ENCODE data around the gene THOC1.

DNA sequence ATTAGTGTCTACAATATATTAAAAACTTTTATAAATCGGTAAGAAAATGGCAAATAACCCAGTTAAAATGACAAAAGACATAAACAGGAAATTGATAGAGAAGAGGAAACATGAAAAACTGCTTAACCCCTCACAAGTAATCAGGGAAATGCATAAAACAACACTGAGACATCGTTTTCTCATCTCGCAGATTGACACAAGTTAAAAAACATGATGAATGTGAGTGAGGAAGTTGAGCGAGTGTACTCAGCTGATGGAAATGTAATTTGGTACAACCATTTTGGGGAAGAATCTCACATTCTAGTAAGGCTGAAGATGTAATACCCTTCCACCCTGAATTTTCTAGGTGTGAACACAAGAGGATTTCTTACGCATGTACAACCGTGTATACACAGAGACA, 18.0 kb upstream of the THOC1 start:
- TF ChIP-seq, protein P1, sequence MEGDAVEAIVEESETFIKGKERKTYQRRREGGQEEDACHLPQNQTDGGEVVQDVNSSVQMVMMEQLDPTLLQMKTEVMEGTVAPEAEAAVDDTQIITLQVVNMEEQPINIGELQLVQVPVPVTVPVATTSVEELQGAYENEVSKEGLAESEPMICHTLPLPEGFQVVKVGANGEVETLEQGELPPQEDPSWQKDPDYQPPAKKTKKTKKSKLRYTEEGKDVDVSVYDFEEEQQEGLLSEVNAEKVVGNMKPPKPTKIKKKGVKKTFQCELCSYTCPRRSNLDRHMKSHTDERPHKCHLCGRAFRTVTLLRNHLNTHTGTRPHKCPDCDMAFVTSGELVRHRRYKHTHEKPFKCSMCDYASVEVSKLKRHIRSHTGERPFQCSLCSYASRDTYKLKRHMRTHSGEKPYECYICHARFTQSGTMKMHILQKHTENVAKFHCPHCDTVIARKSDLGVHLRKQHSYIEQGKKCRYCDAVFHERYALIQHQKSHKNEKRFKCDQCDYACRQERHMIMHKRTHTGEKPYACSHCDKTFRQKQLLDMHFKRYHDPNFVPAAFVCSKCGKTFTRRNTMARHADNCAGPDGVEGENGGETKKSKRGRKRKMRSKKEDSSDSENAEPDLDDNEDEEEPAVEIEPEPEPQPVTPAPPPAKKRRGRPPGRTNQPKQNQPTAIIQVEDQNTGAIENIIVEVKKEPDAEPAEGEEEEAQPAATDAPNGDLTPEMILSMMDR (IDR thresholded peaks at IDR 0.05) = no peak
- no peak for TF ChIP-seq POLR2A (IDR thresholded peaks at IDR 0.05)

All from adrenal gland (tissue), 5 donors.